Astrocyte of the spinal cord (primary cell): ENCODE measurements around the gene TPGS2.

Source experiments
- DNase-seq: peaks from one replicate; pipeline ENCODE4 v3.0.0; 2011; ENCODE audit warnings: low read depth, low spot score
- H3K4me3 ChIP-seq: 2 replicates; pipeline ENCODE4 v1.5.1; 2011; ENCODE audit warnings: low read depth, mild to moderate bottlenecking, low read length, moderate library complexity
- CTCF ChIP-seq: IDR thresholded peaks from 2 replicates; pipeline ENCODE4 v1.5.1; 2012; ENCODE audit warnings: low read depth, mild to moderate bottlenecking, low read length, inconsistent platforms
- in situ Hi-C: cut with HindIII; loops from 2 replicates; pipeline ENCODE4 v1.10.0; 2017; ENCODE audit warnings: low sequenced_read_pairs

The TPGS2 gene

GRCh38 chr18:36814994-36815393 lies 13.8 kb downstream of the TPGS2 start:
- no peak for DNase-seq
- TF ChIP-seq CTCF: no peak
- no peak overlapping the region for H3K4me3 ChIP-seq
- in situ Hi-C loops: no loop called here

GRCh38 chr18:36813824-36814223 lies 15.0 kb downstream of the TPGS2 start:
- DNase-seq: no peak
- no peak overlapping the region for H3K4me3 ChIP-seq
- TF ChIP-seq CTCF: no peak
- in situ Hi-C loops: no loop called here

- H3K4me3 ChIP-seq: no peak overlapping the region
- no peak for DNase-seq
- in situ Hi-C loops: no loop called here
- no peak for TF ChIP-seq CTCF
These were observed 15.6 kb downstream of the TPGS2 start for GRCh38 chr18:36813101-36813775.

GRCh38 chr18:36812678-36813077 lies 16.1 kb downstream of the TPGS2 start:
- in situ Hi-C loops: no loop called here
- no peak for DNase-seq
- no peak for TF ChIP-seq CTCF
- H3K4me3 ChIP-seq: no peak overlapping the region

GRCh38 chr18:36811955-36812354 lies 16.8 kb downstream of the TPGS2 start:
- no peak overlapping the region for H3K4me3 ChIP-seq
- no peak for DNase-seq
- in situ Hi-C loops: no loop called here
- TF ChIP-seq CTCF: no peak

- in situ Hi-C loops: no loop called here
- DNase-seq: no peak
These were observed 17.4 kb downstream of the TPGS2 start for GRCh38 chr18:36811430-36811829.

More at GRCh38 chr18:36811430-36811829, 17.4 kb downstream of the TPGS2 start:
- TF ChIP-seq CTCF: no peak
- H3K4me3 ChIP-seq: no peak overlapping the region
